ENCODE data around the gene MRPS9.

DNA sequence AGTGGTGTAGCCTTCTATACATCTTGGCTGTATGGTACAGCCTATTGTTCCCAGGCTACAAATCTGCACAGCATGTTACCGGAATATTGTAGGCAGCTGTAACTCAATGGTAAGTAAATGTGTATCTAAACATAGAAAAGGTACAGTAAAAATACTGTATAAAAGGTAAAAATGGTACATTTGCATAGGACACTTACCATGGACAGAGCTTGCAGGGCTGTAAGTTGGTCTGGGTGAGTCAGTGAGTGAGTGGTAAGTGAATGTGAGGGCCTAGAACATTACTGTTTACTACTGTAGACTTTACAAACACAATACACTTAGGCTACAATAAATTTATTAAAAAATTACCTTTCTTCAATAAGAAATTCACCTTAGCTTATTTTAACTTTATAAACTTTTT, 3.7 kb upstream of the MRPS9 start:
- TF ChIP-seq TAF1 (IDR thresholded peaks at IDR 0.05; ENCODE audit: low read depth, low read length) (no peak), POLR2AphosphoS5 (IDR thresholded peaks at IDR 0.05; ENCODE audit: low read depth, low read length) (no peak)

All from GM12891 (cell line).